CD4-positive, CD25-positive, alpha-beta regulatory T cell (primary cell): ENCODE data around the gene PKNOX2. TPM values are rescaled to one million over a fixed set of nuclear protein-coding genes. Genes with fewer than 3 reads are reported as not detected.

Experiments
- ATAC-seq, 2 donors: fragments of 150-1000 bp; cut with Tn5 transposase; one replicate each; pipeline ENCODE4 v1.10.0; 2021; ENCODE audit warnings: low read depth in 2 of 2, moderate number of reproducible peaks in 2 of 2, moderate library complexity in 1 of 2
- DNase-seq, 3 donors: peaks; one replicate each; pipeline versions ENCODE4 v3.0.0 to v3.0.0-alpha.2; 2012 to 2022; ENCODE audit warnings: mixed read lengths in 1 of 3
- H3K27ac ChIP-seq: one replicate; pipeline ENCODE4 v1.7.0; 2013; ENCODE audit warnings: mild to moderate bottlenecking, low read length; ENCODE audit not compliant: insufficient read depth, poor library complexity, severe bottlenecking
- H3K27me3 ChIP-seq: one replicate; pipeline ENCODE4 v1.7.0; 2013; ENCODE audit warnings: low read length; ENCODE audit not compliant: control insufficient read depth, insufficient read depth
- H3K36me3 ChIP-seq: one replicate; pipeline ENCODE4 v1.7.0; 2013; ENCODE audit warnings: mild to moderate bottlenecking, low read length, moderate library complexity; ENCODE audit not compliant: control insufficient read depth, insufficient read depth
- H3K4me1 ChIP-seq: 2 replicates; pipeline ENCODE4 v1.7.0; 2013; ENCODE audit warnings: mild to moderate bottlenecking, low read length; ENCODE audit not compliant: insufficient read depth, control insufficient read depth, poor library complexity, severe bottlenecking
- H3K4me3 ChIP-seq: one replicate; pipeline ENCODE4 v1.7.0; 2013; ENCODE audit warnings: low read depth, mild to moderate bottlenecking, low read length, moderate library complexity
- H3K9me3 ChIP-seq, 2 experiments: 1 replicate in 1 of 2; 2 replicates in 1 of 2; pipeline ENCODE4 v1.7.0; 2013; ENCODE audit warnings: low read length in 2 of 2, mild to moderate bottlenecking in 1 of 2, moderate library complexity in 1 of 2; ENCODE audit not compliant: control insufficient read depth in 2 of 2
- H3K27ac Mint-ChIP-seq, 3 donors: one replicate each; pipeline ENCODE4 v1.8.0; 2020 to 2022; ENCODE audit warnings: mild to moderate bottlenecking in 3 of 3, mixed read lengths in 3 of 3, moderate library complexity in 2 of 3
- H3K27me3 Mint-ChIP-seq: one replicate; pipeline ENCODE4 v1.8.0; 2022; ENCODE audit warnings: mild to moderate bottlenecking, mixed read lengths
- H3K36me3 Mint-ChIP-seq: one replicate; pipeline ENCODE4 v1.8.0; 2020; ENCODE audit warnings: mixed read lengths
- H3K4me1 Mint-ChIP-seq, 4 donors: one replicate each; pipeline ENCODE4 v1.8.0; 2020 to 2022; ENCODE audit warnings: mixed read lengths in 4 of 4, mild to moderate bottlenecking in 1 of 4
- H3K4me3 Mint-ChIP-seq, 4 donors: one replicate each; pipeline ENCODE4 v1.8.0; 2020 to 2022; ENCODE audit warnings: mild to moderate bottlenecking in 4 of 4, mixed read lengths in 4 of 4, moderate library complexity in 3 of 4
- H3K9me3 Mint-ChIP-seq, 7 donors: one replicate each; pipeline ENCODE4 v1.8.0; 2020 to 2022; ENCODE audit warnings: mixed read lengths in 7 of 7, mild to moderate bottlenecking in 3 of 7, moderate library complexity in 2 of 7
- polyA plus RNA-seq, 4 donors: library from polyadenylated mRNA; unstranded; fragments of 300-500 nt; fragmentation: Illumina TruSeq; gene quantifications; one replicate each; pipeline ENCODE4 v1.2.3, GENCODE V29; 2021
- total RNA-seq: library from RNA; stranded (reverse); gene quantifications from one replicate; pipeline ENCODE4 v1.2.3, GENCODE V29; 2022

PKNOX2 gene
- total and polyA plus RNA-seq, 5 donors from 2014 or later: not detected

DNA sequence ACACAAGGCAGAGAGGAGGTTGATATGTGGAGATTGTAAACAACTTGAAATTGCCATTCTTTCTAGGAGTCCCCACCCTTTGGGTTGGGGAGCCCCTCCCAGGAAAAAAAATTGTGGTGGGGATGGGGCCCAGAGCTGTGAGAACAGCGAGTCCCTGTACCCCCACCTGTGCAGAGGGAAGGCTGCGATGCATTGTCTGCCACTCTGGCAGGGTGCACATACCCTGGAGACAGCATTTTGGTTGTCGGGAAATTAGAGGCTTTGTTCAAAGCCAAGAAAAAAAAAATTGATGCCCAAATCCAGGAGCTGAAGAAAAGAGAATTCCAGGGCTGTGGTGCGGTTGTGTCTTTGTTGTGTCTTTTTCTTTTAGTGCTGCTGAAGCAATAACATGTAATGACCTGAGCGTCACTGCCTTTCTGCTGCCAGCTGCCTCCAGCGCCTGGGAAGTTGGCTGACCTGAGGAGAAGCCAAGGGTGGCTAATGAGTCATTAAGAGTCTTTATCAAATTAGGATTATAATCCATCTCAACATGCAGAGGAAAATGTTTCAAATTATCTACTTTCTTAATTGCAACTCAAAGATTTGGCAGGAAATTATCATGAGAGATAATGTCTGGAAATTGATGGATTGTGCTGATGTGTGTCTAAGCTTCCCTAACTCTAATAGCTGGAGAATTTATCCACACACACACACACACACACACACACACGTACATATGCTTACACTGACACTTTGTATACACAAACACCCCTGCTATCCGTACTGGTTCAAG is 8.0 kb upstream of the PKNOX2 start:
- Mint-ChIP-seq H3K27ac (no peak overlapping the region), H3K36me3 (no peaks in the 10 kb centered on the region), H3K27me3 (peaks cover 36% of the 10 kb centered on the region), H3K4me1 (no peaks in the 10 kb centered on the region), H3K4me3 (no peak overlapping the region), H3K9me3 (peaks cover 0 to 4% (median 0%) of the 10 kb centered on the region in 7 donors)
- Histone ChIP-seq H3K9me3 (no peaks in the 10 kb centered on the region), H3K4me3 (no peak overlapping the region), H3K27me3 (peaks cover 16% of the 10 kb centered on the region), H3K4me1 (no peaks in the 10 kb centered on the region), H3K27ac (no peak overlapping the region), H3K36me3 (no peaks in the 10 kb centered on the region)
- ATAC-seq (no peak), DNase-seq (no peak)

DNA sequence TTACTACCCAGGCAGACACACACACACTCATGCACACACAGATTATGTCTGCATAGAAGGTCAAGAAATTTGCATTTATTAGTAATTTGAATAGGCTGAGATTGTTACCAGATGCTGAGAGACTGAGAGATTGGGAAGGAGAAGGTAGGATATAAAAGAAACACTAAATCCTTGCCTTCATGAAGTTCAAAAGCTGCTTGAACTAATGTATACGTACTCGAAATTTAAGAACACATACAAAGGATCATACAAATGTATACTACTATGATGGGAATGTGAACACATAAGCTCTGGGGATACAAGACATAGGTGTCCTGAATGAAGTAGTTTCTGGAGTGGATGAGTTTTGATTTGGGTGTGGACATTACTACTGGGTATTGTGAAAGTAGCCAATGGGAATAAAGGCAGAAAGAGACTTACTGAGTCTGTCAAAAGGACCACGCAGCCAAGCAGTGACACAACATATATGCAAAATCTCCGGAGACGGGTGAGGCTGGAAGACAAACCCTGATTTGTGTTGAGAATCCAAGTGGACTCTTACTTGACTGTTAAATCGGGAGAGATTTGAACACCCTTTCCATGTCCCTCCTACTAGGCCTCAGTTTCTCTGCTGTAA is 7.3 kb upstream of the PKNOX2 start:
- H3K27ac ChIP-seq: no peak overlapping the region
- H3K27ac Mint-ChIP-seq: no peak overlapping the region
- H3K36me3 ChIP-seq: no peaks in the 10 kb centered on the region
- peaks cover 40% of the 10 kb centered on the region for H3K27me3 Mint-ChIP-seq
- ATAC-seq (no peak), DNase-seq (no peak)
- no peaks in the 10 kb centered on the region for H3K9me3 ChIP-seq
- H3K4me1 ChIP-seq: no peaks in the 10 kb centered on the region
- no peaks in the 10 kb centered on the region for H3K4me1 Mint-ChIP-seq
- peaks cover 21% of the 10 kb centered on the region for H3K27me3 ChIP-seq
- H3K9me3 Mint-ChIP-seq: peaks cover 0 to 4% (median 0%) of the 10 kb centered on the region in 7 donors
- H3K4me3 ChIP-seq: no peak overlapping the region
- H3K4me3 Mint-ChIP-seq: no peak overlapping the region
- no peaks in the 10 kb centered on the region for H3K36me3 Mint-ChIP-seq

DNA sequence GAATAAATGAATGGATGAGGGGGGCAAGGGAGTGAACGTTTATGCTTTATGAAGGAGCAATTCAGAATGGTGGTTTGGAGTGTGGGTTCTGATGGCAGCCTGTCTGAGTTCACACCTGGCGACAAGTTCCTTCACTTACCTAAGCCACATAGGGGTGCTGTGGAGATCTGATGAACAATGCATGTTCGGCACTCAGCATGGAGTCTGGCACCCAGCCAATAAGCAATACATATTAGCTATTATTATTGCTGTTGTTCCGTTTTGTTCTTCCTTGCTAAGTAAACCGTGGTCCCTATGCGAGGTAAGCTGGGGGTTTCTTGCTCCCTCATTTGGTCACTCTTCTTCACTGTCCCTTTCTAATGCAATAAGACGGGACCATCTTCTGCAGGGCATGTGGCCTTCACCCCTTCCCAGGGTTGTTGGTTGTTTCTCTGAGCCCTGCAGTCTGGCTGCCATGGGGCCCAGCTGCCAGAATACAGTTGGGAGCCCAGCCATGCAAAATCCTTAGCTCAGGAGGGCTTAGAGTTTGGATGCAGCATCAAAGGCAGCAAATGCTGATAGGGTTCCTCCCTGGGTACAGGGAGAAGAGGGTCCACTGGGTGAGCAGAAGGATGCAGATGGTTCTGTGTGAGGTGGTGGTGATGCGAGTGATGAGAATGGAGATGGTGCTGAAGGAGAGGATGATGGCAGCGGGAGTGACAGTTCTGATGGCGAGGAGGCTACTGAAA is 6.4 kb upstream of the PKNOX2 start:
- Mint-ChIP-seq H3K4me3 (no peak overlapping the region), H3K9me3 (peaks cover 0 to 4% (median 0%) of the 10 kb centered on the region in 7 donors), H3K36me3 (no peaks in the 10 kb centered on the region), H3K27ac (no peak overlapping the region), H3K27me3 (peaks cover 49% of the 10 kb centered on the region), H3K4me1 (no peaks in the 10 kb centered on the region)
- no peaks in the 10 kb centered on the region for H3K36me3 ChIP-seq
- H3K4me1 ChIP-seq: no peaks in the 10 kb centered on the region
- no peak for DNase-seq
- ATAC-seq: no peak
- H3K4me3 ChIP-seq: no peak overlapping the region
- H3K27ac ChIP-seq: no peak overlapping the region
- no peaks in the 10 kb centered on the region for H3K9me3 ChIP-seq
- H3K27me3 ChIP-seq: peaks cover 25% of the 10 kb centered on the region

DNA sequence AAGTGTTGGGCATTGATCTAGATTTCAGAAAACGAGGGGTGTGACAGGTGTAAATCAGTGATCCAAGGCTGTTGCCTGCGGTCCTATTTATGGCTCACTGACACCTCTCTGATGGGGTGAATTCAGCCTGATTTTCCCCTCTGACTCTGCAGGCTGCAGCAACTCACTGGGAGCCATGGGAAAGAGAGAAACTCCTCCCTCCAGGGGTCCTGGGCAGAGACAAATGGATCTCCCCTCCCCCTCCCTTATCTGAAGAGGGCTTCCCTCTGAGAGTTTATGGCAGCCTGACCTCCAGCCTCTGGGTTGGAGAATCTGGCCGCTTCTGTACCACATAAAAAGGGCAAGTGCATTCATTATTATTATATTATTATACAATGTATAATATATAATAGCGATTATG is 1.8 kb upstream of the PKNOX2 start:
- no peak overlapping the region for H3K27ac ChIP-seq
- H3K9me3 Mint-ChIP-seq: peaks cover 0 to 3% (median 0%) of the 10 kb centered on the region in 7 donors
- H3K36me3 ChIP-seq: no peaks in the 10 kb centered on the region
- H3K4me3 Mint-ChIP-seq: peak overlapping the region in 1 of 4 donors; percentile 70
- DNase-seq: no peak
- H3K27me3 Mint-ChIP-seq: peaks cover 69% of the 10 kb centered on the region
- peaks cover 22% of the 10 kb centered on the region for H3K4me1 ChIP-seq
- peaks cover 28% of the 10 kb centered on the region for H3K27me3 ChIP-seq
- no peak overlapping the region for H3K27ac Mint-ChIP-seq
- ATAC-seq: no peak
- H3K36me3 Mint-ChIP-seq: no peaks in the 10 kb centered on the region
- H3K4me3 ChIP-seq: no peak overlapping the region
- peaks cover 0 to 21% (median 12%) of the 10 kb centered on the region in 4 donors for H3K4me1 Mint-ChIP-seq
- H3K9me3 ChIP-seq: no peaks in the 10 kb centered on the region

DNA sequence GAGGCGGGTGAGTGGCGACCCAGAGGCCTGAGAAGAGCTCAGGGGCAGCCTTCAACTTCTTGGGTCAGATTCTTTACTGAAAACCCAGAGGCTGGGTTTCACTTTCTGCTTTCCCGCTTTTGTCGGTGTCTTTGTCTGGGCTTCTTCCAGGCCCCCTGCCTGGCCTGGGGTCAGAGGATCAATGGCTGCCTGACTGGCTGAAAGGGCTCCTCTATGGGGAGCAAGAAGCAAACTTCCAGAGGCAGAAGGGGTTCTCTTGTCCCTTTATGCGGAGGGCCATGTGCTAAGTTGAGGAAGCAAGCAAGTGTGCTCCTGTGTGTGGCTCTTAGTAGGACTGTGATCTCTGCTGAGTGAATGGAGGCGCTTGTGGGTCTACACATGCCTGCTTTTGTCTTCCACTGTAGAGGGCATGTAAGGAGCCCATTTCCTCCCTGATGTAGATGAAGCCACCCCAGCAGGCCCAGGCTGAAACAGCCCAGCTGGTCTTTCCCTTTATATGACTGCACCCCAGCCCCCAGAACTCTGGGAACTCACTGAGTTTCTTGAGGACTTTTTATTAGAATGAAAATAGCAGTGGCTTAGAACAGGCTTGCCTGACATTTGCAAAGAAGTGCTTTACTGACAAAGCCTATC is 1.0 kb upstream of the PKNOX2 start:
- Histone ChIP-seq H3K27ac (no peak overlapping the region), H3K9me3 (no peaks in the 10 kb centered on the region), H3K36me3 (no peaks in the 10 kb centered on the region), H3K4me3 (no peak overlapping the region), H3K4me1 (peaks cover 22% of the 10 kb centered on the region), H3K27me3 (peaks cover 32% of the 10 kb centered on the region)
- peaks cover 0 to 21% (median 12%) of the 10 kb centered on the region in 4 donors for H3K4me1 Mint-ChIP-seq
- ATAC-seq (no peak), DNase-seq (no peak)
- peaks cover 0 to 3% (median 0%) of the 10 kb centered on the region in 7 donors for H3K9me3 Mint-ChIP-seq
- H3K27me3 Mint-ChIP-seq: peaks cover 77% of the 10 kb centered on the region
- H3K27ac Mint-ChIP-seq: no peak overlapping the region
- peak overlapping the region; percentile 2 to 70 (median 65) for H3K4me3 Mint-ChIP-seq
- H3K36me3 Mint-ChIP-seq: no peaks in the 10 kb centered on the region

DNA sequence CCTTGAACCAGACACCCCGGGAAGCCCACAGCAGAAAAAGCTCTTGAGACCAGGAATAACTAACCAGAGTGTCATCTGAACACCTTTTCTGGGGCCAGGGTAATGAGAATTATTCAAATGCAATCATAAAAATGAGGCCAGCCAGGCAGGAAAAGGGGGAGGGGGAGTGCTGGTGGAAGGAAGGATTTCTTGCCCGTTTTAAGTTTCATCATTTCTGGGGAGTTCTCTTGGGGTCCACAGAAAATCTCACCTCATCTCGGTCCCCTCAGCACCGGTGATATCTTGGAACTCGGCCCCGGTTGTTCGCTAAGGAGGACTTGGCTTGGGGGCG is 495 bp upstream of the PKNOX2 start:
- no peaks in the 10 kb centered on the region for H3K9me3 ChIP-seq
- Mint-ChIP-seq H3K9me3 (peaks cover 0 to 3% (median 0%) of the 10 kb centered on the region in 7 donors), H3K27ac (no peak overlapping the region), H3K4me1 (peaks cover 0 to 21% (median 12%) of the 10 kb centered on the region in 4 donors), H3K36me3 (no peaks in the 10 kb centered on the region), H3K4me3 (peak overlapping the region; percentile 2 to 70 (median 65)), H3K27me3 (peaks cover 82% of the 10 kb centered on the region)
- H3K27ac ChIP-seq: no peak overlapping the region
- H3K4me3 ChIP-seq: no peak overlapping the region
- DNase-seq (no peak), ATAC-seq (no peak)
- peaks cover 22% of the 10 kb centered on the region for H3K4me1 ChIP-seq
- no peaks in the 10 kb centered on the region for H3K36me3 ChIP-seq
- H3K27me3 ChIP-seq: peaks cover 37% of the 10 kb centered on the region

DNA sequence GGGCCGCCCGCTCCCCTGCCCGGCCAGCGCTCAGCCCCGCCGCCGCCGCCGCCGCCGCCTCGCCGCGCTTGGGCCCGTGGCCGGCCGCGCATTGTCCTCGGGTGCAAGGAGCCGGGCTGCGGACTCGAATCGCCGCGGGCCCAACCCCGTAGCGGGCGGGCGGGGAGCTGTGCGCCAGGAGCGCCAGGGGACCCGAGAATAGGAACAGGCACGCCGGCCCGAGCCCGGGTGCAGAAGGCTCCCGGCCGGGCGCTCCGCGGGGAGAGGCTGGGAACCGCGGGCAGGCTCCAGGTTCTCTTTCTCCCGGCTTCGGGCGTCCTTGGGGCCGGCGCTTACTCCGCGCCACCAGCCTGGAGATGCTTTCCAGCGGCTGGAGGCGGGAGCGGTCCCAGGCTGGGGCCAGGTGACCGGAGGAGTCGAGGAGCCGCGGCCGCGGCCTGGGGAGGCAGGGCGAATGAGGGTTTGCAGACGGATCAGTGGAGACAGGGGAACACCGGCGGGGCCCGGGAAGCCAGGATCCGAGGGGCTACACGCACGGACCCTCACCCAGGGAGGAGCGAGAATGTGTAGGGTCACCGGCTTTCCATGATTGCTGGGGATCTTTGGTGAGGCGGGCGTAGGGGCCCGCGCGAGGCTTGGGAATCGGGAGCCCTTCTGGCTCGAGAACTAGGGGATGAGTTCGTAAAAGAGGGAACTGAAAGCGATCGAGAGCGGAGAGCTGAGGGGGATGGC is 726 bp downstream of the PKNOX2 start:
- peaks cover 22% of the 10 kb centered on the region for H3K4me1 ChIP-seq
- peaks cover 37% of the 10 kb centered on the region for H3K27me3 ChIP-seq
- no peak overlapping the region for H3K4me3 ChIP-seq
- peaks cover 0 to 21% (median 12%) of the 10 kb centered on the region in 4 donors for H3K4me1 Mint-ChIP-seq
- peaks cover 0 to 5% (median 0%) of the 10 kb centered on the region in 7 donors for H3K9me3 Mint-ChIP-seq
- H3K27ac Mint-ChIP-seq: no peak overlapping the region
- no peaks in the 10 kb centered on the region for H3K9me3 ChIP-seq
- H3K27me3 Mint-ChIP-seq: peaks cover 87% of the 10 kb centered on the region
- peak overlapping the region; percentile 81 to 88 (median 85) for H3K4me3 Mint-ChIP-seq
- no peak for ATAC-seq
- no peak for DNase-seq
- H3K27ac ChIP-seq: no peak overlapping the region
- no peaks in the 10 kb centered on the region for H3K36me3 ChIP-seq
- no peaks in the 10 kb centered on the region for H3K36me3 Mint-ChIP-seq
